OCI-LY7 (cell line): ENCODE measurements around the gene PTPN14. TPM values are rescaled to one million over a fixed set of nuclear protein-coding genes. Genes with fewer than 3 reads are reported as not detected.
"Not testable (repeated sequence)": the region's sequence is repeated elsewhere in the genome, so short reads cannot be mapped to it uniquely, and the experiment has no call there.

Experiments
- Bru-seq: library from RNA; stranded (reverse); fragments of 400-500 nt; gene quantifications from one replicate; lab custom pipeline; 2021; lab: Mats Ljungman, UMichigan
- BruChase-seq, 2 experiments: library from RNA; stranded (reverse); fragments of 400-500 nt; gene quantifications; one replicate each; lab custom pipeline; 2021; lab: Mats Ljungman, UMichigan
- BruUV-seq: library from RNA; stranded (reverse); fragments of 400-500 nt; replicated peaks from 2 replicates; lab custom pipeline; 2021; lab: Mats Ljungman, UMichigan
- CTCF ChIA-PET: fragments of 300-600 bp; sonication (Branson Sonifier 250); formaldehyde crosslinking; loops from one replicate; lab custom pipeline; 2022; ENCODE audit warnings: antibody characterized with exemption; ENCODE audit not compliant: unreplicated experiment; lab: Charles Lee
- POLR2A ChIA-PET: fragments of 300-600 bp; sonication (Branson Sonifier 250); formaldehyde crosslinking; loops from one replicate; lab custom pipeline; 2022; ENCODE audit warnings: antibody characterized with exemption; lab: Charles Lee
- DNase-seq: peaks from one replicate; pipeline ENCODE4 v3.0.0-alpha.2; 2015; ENCODE audit warnings: low spot score
- H2AFZ ChIP-seq: fragments of 200-600 bp; sonication (generic), shearing (Covaris generic); 2 replicates; pipeline ENCODE4 v1.6.1; 2014; ENCODE audit warnings: mild to moderate bottlenecking, antibody characterized with exemption, low read length, moderate library complexity
- H3K27ac ChIP-seq: fragments of 200-600 bp; sonication (generic); 2 replicates; pipeline ENCODE4 v1.5.1; 2014; ENCODE audit warnings: mixed run types, low read depth, mild to moderate bottlenecking, moderate library complexity, low read length, inconsistent platforms; ENCODE audit not compliant: poor library complexity, severe bottlenecking
- H3K36me3 ChIP-seq: fragments of 200-600 bp; sonication (generic); 2 replicates; pipeline ENCODE4 v1.6.1; 2014; ENCODE audit warnings: mild to moderate bottlenecking, antibody characterized with exemption, low read length, moderate library complexity, mixed read lengths; ENCODE audit not compliant: insufficient read depth
- H3K4me1 ChIP-seq: fragments of 200-600 bp; sonication (generic); 2 replicates; pipeline ENCODE4 v1.5.1; 2014; ENCODE audit warnings: mild to moderate bottlenecking, low read length; ENCODE audit not compliant: insufficient read depth, poor library complexity, severe bottlenecking
- H3K4me2 ChIP-seq: fragments of 200-600 bp; sonication (generic); 2 replicates; pipeline ENCODE4 v1.6.1; 2014; ENCODE audit warnings: mild to moderate bottlenecking, low read length
- H3K4me3 ChIP-seq: fragments of 200-600 bp; sonication (generic); 2 replicates; pipeline ENCODE4 v1.5.1; 2014; ENCODE audit warnings: mild to moderate bottlenecking, low read depth, low read length; ENCODE audit not compliant: poor library complexity, severe bottlenecking
- H3K79me2 ChIP-seq: fragments of 200-600 bp; sonication (generic); 2 replicates; pipeline ENCODE4 v1.6.1; 2016; ENCODE audit warnings: low read depth, mild to moderate bottlenecking, low read length, moderate library complexity, mixed read lengths; ENCODE audit not compliant: insufficient read depth
- H3K9me2 ChIP-seq: fragments of 200-600 bp; sonication (generic); 2 replicates; pipeline ENCODE4 v1.6.1; 2016; ENCODE audit warnings: mild to moderate bottlenecking, low read length, mixed read lengths; ENCODE audit not compliant: insufficient read depth
- H3K9me3 ChIP-seq: fragments of 200-600 bp; sonication (generic); 2 replicates; pipeline ENCODE4 v1.6.1; 2014; ENCODE audit warnings: mild to moderate bottlenecking, mixed run types, low read length, mixed read lengths
- H4K20me1 ChIP-seq: fragments of 200-600 bp; sonication (generic); 2 replicates; pipeline ENCODE4 v1.6.1; 2014; ENCODE audit warnings: mild to moderate bottlenecking, antibody characterized with exemption, low read length, moderate library complexity, mixed read lengths; ENCODE audit not compliant: insufficient read depth
- EZH2phosphoT487 ChIP-seq: fragments of 200-600 bp; sonication (generic); IDR thresholded peaks from 2 replicates; pipeline ENCODE4 v1.6.1; 2018; ENCODE audit warnings: low read depth, borderline replicate concordance, mild to moderate bottlenecking, mixed run types, antibody characterized with exemption, low read length, moderate library complexity, mixed read lengths
- intact Hi-C: fragments of 100-400 bp; cut with micrococcal nuclease; formaldehyde crosslinking; loops from one replicate; pipeline ENCODE4 v1.10.0; 2022; ENCODE audit not compliant: unreplicated experiment
- long read RNA-seq: library from polyadenylated mRNA; stranded (forward); transcript quantifications from one replicate; pipeline ENCODE4 v2.0.0, GENCODE V29; 2022
- total RNA-seq, 2 experiments: library from RNA; depleted of rRNA in 1 of 2; stranded (reverse); fragments of >200 nt in 1 of 2; shearing (Covaris generic) in 1 of 2; gene quantifications; 2 replicates each; pipeline ENCODE4 v1.2.3, GENCODE V29; 2014 to 2022
- TF ChIP-seq, protein P1 (sequence below): fragments of 200-600 bp; sonication (generic); conservative IDR thresholded peaks from 2 replicates; pipeline ENCODE4 v1.5.1; 2014; ENCODE audit warnings: mild to moderate bottlenecking, antibody characterized with exemption, low read length, moderate library complexity, mixed read lengths

The PTPN14 gene
- total RNA-seq (2014; rRNA removed; shearing (Covaris generic)), result not detected in 2 replicates
- not detected in 2 replicates for total RNA-seq (2022)
- percentile 13 among the genes with signal in this experiment for Bru-seq, nascent RNA
- BruChase-seq, experiment 1, labeled RNA remaining after a 6-hour chase, result percentile 4 among the genes with signal in this experiment
- percentile 11 among the genes with signal in this experiment for BruChase-seq, experiment 2, labeled RNA remaining after a 2-hour chase
- long read RNA-seq, result 0 reads

DNA sequence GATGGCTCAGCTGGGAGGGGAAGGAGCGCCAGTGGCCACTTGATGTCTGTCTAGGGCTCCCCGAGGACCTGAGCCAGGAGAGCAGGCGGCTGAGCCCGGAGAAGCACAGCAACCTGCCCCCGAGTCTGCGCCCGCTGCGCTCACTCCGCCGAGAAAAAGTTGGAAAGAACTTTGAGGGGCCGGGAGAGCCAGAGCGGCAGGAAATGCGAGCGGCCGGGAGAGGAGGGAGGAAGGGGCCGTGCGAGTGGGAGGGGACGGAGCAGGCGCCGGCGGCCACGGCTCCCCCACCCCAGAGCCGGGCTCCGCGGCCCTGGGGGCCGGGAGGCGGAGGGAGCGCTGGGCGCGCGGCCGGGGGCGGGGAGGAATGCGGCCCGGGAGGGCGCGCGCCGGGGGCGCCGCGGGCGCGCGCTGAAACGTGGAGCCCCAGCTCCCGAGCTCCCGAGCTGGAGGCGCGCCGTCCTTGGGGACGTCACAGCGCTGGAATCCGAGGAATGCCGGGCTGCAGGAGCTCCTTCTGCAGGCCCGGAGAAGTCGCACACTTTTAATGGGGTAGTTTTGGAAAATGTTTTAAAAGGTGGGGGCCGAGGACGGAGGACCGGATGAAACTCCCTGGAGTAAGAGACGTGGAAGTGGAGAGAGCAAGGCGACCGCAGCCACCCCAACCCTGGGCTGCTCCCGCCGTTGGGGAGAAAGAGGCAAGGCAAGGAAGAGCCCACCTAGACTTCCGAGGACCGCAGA, at the start of gene PTPN14:
Gene PTPN14, minus strand, starts transcription at position 167 of the 738 bp plus-strand sequence. CDS start 86,799 bp downstream, outside the sequence.
- H3K4me1 ChIP-seq, result no peaks in the 10 kb centered on the region
- H3K27ac ChIP-seq, result no peak within 1 kb of the TSS
- no peaks in the 10 kb centered on the region for H3K9me3 ChIP-seq
- no peaks in the 10 kb centered on the region for H3K79me2 ChIP-seq
- DNase-seq, result no peak
- intact Hi-C loops, result no loop called here
- no peaks in the 10 kb centered on the region for H3K9me2 ChIP-seq
- ChIA-PET CTCF (no interaction called here), POLR2A (no interaction called here)
- TF ChIP-seq EZH2phosphoT487, result no peak
- TF ChIP-seq, protein P1, sequence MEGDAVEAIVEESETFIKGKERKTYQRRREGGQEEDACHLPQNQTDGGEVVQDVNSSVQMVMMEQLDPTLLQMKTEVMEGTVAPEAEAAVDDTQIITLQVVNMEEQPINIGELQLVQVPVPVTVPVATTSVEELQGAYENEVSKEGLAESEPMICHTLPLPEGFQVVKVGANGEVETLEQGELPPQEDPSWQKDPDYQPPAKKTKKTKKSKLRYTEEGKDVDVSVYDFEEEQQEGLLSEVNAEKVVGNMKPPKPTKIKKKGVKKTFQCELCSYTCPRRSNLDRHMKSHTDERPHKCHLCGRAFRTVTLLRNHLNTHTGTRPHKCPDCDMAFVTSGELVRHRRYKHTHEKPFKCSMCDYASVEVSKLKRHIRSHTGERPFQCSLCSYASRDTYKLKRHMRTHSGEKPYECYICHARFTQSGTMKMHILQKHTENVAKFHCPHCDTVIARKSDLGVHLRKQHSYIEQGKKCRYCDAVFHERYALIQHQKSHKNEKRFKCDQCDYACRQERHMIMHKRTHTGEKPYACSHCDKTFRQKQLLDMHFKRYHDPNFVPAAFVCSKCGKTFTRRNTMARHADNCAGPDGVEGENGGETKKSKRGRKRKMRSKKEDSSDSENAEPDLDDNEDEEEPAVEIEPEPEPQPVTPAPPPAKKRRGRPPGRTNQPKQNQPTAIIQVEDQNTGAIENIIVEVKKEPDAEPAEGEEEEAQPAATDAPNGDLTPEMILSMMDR, result no peak
- H2AFZ ChIP-seq, result no peak within 1 kb of the TSS
- H4K20me1 ChIP-seq, result no peaks in the 10 kb centered on the region
- no TSS peak for BruUV-seq
- no peak within 1 kb of the TSS for H3K4me2 ChIP-seq
- H3K36me3 ChIP-seq, result no peaks in the 10 kb centered on the region
- H3K4me3 ChIP-seq, result no peak within 1 kb of the TSS

DNA sequence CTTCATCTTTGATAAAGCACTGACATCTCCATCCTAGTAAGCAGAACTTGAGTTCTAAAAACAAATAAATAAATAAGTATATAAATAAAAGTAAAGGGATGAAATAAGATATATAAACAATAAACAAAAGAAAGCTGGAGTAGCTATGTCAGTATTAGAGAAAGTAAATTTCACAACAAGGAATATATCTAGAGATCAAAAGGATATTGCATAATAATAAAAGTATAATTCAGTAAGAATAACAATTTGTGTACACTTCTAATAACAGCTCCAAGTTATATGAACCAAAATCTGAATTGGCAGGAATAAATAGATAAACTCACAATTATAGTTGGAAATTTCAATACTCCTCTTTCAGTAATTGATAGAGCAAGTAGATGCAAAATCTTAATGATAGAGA, 41.8 kb upstream of the PTPN14 start:
- TF ChIP-seq, protein P1, result no peak
- TF ChIP-seq EZH2phosphoT487, result no peak
- Histone ChIP-seq H3K9me3 (no peaks in the 10 kb centered on the region), H3K4me3 (no peak overlapping the region), H3K4me1 (no peaks in the 10 kb centered on the region), H3K36me3 (no peaks in the 10 kb centered on the region), H3K27ac (no peak overlapping the region), H2AFZ (no peak overlapping the region), H3K9me2 (no peaks in the 10 kb centered on the region), H3K4me2 (no peak overlapping the region), H4K20me1 (no peaks in the 10 kb centered on the region), H3K79me2 (no peaks in the 10 kb centered on the region)
- intact Hi-C loops, result no loop called here
- CTCF ChIA-PET, result no interaction called here
- no TSS peak for BruUV-seq
- POLR2A ChIA-PET, result interaction anchor here (0.7 to 2.1 kb wide), 5 partner anchors 9 to 480 kb away, joined by 3 to 8 read pairs (median 3); partner anchors contain the start of gene CENPF
- no peak for DNase-seq

DNA sequence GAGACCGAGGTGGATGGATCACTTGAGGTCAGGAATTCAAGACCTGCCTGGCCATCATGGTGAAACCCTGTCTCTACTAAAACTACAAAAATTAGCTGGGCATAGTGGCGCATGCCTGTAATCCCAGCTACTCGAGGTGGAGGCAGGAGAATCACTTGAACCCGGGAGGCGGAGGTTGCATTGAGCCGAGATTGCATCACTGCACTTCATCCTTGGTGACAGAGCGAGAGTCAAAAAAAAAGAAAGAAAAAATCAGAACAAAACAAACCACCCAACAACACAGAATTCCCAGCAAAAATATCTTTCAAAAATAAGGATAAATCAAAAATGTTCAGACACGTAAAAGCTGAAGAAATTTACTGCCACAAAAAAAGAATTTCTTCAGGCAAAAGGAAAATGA, 40.5 kb upstream of the PTPN14 start:
- H3K9me3 ChIP-seq, BruUV-seq, H3K79me2 ChIP-seq, CTCF ChIA-PET, H4K20me1 ChIP-seq, H3K27ac ChIP-seq, H3K4me1 ChIP-seq, H2AFZ ChIP-seq, intact Hi-C loops, H3K9me2 ChIP-seq, H3K4me3 ChIP-seq, DNase-seq, H3K4me2 ChIP-seq, H3K36me3 ChIP-seq: not testable (repeated sequence)
- POLR2A ChIA-PET, result interaction anchor here (1.0 to 1.7 kb wide), 4 partner anchors 11 to 44 kb away, joined by 3 to 5 read pairs (median 3); no protein-coding TSS in a partner anchor
